Heart right ventricle (tissue), 16 donors: ENCODE results near the gene SYTL4. TPM values are rescaled to one million over a fixed set of nuclear protein-coding genes. Genes with fewer than 3 reads are reported as not detected.

Source experiments
- ATAC-seq, 8 donors: fragments of 200-7000 bp; cut with Tn5 transposase; one replicate each; pipeline ENCODE4 v1.9.1; 2020; ENCODE audit warnings: mild to moderate bottlenecking in 8 of 8, moderate library complexity in 8 of 8, moderate number of reproducible peaks in 1 of 8
- DNase-seq, 2 donors: peaks; one replicate each; pipeline ENCODE4 v3.0.0-alpha.2; 2020
- H3K27ac ChIP-seq, 10 donors: fragments of 200-600 bp; sonication (generic) in 2 of 10; one replicate each; pipeline versions ENCODE4 v1.5.0 to v1.8.0; 2020 to 2022; ENCODE audit warnings: mild to moderate bottlenecking in 3 of 10
- H3K27me3 ChIP-seq, 7 donors: fragments of 200-600 bp; one replicate each; pipeline ENCODE4 v1.8.0; 2021 to 2022; ENCODE audit warnings: mild to moderate bottlenecking in 2 of 7
- H3K36me3 ChIP-seq, 9 donors: fragments of 200-600 bp; sonication (generic) in 1 of 9; one replicate each; pipeline versions ENCODE4 v1.5.0 to v1.8.0; 2020 to 2022; ENCODE audit warnings: mild to moderate bottlenecking in 2 of 9
- H3K4me1 ChIP-seq, 9 donors: fragments of 200-600 bp; sonication (generic) in 1 of 9; one replicate each; pipeline versions ENCODE4 v1.5.0 to v1.8.0; 2020 to 2022; ENCODE audit warnings: mild to moderate bottlenecking in 4 of 9
- H3K4me3 ChIP-seq, 10 donors: fragments of 200-600 bp; sonication (generic) in 2 of 10; one replicate each; pipeline versions ENCODE4 v1.5.0 to v1.8.0; 2020 to 2022; ENCODE audit warnings: mild to moderate bottlenecking in 7 of 10, moderate library complexity in 2 of 10
- H3K9me3 ChIP-seq, 11 donors: fragments of 200-600 bp in 10 of 11; sonication (generic) in 2 of 11; one replicate each; pipeline versions ENCODE4 v1.5.0 to v1.8.0; 2013 to 2022; ENCODE audit warnings: mild to moderate bottlenecking in 2 of 11, control low read depth in 1 of 11, moderate library complexity in 1 of 11
- WGBS, 2 donors: extraction: QIAGEN DNeasy Blood & Tissue Kit; methylation state at CpG; one replicate each; pipeline ENCODE4 v1.1.7; 2013; ENCODE audit warnings: inconsistent platforms in 1 of 2; 5-methylcytosine and 5-hydroxymethylcytosine counted together
- intact Hi-C, 10 donors: fragments of 100-400 bp; cut with DNase I; formaldehyde crosslinking; loops; one replicate each; pipeline versions ENCODE4 v1.11.1 to v1.14.2; 2022
- polyA plus RNA-seq, 2 donors: library from polyadenylated mRNA; stranded (reverse); fragments of 200-250 nt; gene quantifications; one replicate each; pipeline ENCODE4 v1.2.3, GENCODE V29; 2013
- total RNA-seq, 10 donors: library from RNA; stranded (reverse); fragmentation: NEBNext Ultra II Directional in 3 of 10; extraction: Animal tissue kit (Norgen Biotek cat#: 25700) in 3 of 10; gene quantifications; one replicate each; pipeline versions ENCODE4 v1.2.1 to v1.2.4, GENCODE V29; 2021 to 2023
- TF ChIP-seq, protein P1 (sequence below), 9 donors: fragments of 200-600 bp; sonication (generic) in 2 of 9; IDR thresholded peaks; one replicate each; pipeline versions ENCODE4 v1.5.0 to v1.8.0; 2021 to 2022; ENCODE audit warnings: antibody characterized with exemption in 9 of 9, mild to moderate bottlenecking in 5 of 9, moderate library complexity in 1 of 9
- donor health status: Arrhythmogenic right ventricular cardiomyopathy.
- donor health status: ischemic (EF 13 %, LVEDD 7.1; RV severe dilation, severe dysfunction).
- donor health status: healthy with polysubstance abuse.
- donor health status: DM: no; HTN: yes; CAD: no.
- donor health status: DM: no; HTN: no; CAD: no.
- donor health status: ischemic (EF 25% LVEDD 6.9; RV normal size, moderate dysfunction).
- donor health status: ischemic (EF 25% LVEDD 5.7; RV mildly dilated, moderate dysfunction).
- donor health status: healthy.
- donor health status: DM: yes; HTN: yes; CAD: no.
- donor health status: Ischemic cardiomyopathy.
- donor health status: ischemic (EF 35%, LVEDD 5.7; RV mildly dilated, moderate dysfunction).
- donor health status: nonischemic (EF 11% LVEDD 7.7; RV severe dilation, severe dysfunction).
- donor health status: DM: yes; HTN: yes; CAD: no.
- donor health status: PGD.
- donor health status: ischemic (EF 29% LVEDD 5.4; RV normal size, mild dysfunction).
- donor health status: nonischemic (EF 23%, LVEDD 6.1; RV moderate dilation, normal function).

SYTL4 gene
- total and polyA plus RNA-seq, 12 donors = 0.95 to 4.0 (median 2.2) TPM

DNA sequence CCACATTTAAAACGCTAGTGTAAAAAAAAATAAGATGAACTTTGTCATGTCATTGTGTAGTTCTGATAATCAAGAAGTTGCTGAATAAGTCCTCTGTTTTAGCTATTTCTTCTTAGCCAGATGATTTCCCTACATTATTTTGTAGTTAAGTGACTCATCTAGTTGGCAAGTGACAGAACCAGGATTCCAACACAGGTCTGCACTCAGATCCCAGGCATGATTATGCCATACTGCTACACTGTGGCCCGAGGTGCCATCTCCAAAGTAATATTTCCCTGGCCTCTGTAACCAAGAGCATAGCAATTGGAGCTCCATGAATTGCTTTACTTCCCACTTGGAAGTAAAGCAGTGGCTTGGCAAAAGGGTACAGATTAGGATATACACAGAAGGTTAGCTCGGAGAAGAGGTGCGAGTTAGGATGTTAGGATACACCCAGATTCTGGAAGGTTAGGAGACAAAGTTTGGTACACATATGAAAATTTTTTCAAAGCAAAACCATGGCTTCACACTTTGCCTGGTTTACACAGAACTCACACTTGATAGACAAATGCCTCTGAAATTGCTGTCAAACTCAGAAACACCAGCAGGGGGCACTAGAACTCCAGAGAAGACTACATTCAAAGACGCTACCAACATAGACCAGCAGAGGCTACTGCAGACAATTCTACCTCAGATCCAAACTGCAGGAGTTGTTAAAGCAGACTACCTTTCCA, 46.5 kb downstream of the SYTL4 start:
- Histone ChIP-seq H3K27me3 (peaks cover 0 to 36% (median 0%) of the 10 kb centered on the region in 7 donors), H3K4me1 (no peaks in the 10 kb centered on the region), H3K9me3 (no peaks in the 10 kb centered on the region), H3K36me3 (peaks cover 0 to 14% (median 0%) of the 10 kb centered on the region in 9 donors), H3K27ac (no peak overlapping the region), H3K4me3 (no peak overlapping the region)
- ATAC-seq (peak in 7 of 8 donors; percentile 30 to 79 (median 71)), DNase-seq (peak in 1 of 2 donors; percentile 55)
- intact Hi-C loops = loop anchor here in 6 of 10 donors (1.0 to 10.0 kb wide), 5 partner anchors 79 to 599 kb away; no protein-coding TSS in a partner anchor
- 33 to 40% methylated on average over 5 of the region's 5 CpGs for WGBS, 2 donors
- TF ChIP-seq, protein P1, sequence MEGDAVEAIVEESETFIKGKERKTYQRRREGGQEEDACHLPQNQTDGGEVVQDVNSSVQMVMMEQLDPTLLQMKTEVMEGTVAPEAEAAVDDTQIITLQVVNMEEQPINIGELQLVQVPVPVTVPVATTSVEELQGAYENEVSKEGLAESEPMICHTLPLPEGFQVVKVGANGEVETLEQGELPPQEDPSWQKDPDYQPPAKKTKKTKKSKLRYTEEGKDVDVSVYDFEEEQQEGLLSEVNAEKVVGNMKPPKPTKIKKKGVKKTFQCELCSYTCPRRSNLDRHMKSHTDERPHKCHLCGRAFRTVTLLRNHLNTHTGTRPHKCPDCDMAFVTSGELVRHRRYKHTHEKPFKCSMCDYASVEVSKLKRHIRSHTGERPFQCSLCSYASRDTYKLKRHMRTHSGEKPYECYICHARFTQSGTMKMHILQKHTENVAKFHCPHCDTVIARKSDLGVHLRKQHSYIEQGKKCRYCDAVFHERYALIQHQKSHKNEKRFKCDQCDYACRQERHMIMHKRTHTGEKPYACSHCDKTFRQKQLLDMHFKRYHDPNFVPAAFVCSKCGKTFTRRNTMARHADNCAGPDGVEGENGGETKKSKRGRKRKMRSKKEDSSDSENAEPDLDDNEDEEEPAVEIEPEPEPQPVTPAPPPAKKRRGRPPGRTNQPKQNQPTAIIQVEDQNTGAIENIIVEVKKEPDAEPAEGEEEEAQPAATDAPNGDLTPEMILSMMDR (IDR thresholded peaks at IDR 0.05) = peak; percentile 48 to 83 (median 77)

DNA sequence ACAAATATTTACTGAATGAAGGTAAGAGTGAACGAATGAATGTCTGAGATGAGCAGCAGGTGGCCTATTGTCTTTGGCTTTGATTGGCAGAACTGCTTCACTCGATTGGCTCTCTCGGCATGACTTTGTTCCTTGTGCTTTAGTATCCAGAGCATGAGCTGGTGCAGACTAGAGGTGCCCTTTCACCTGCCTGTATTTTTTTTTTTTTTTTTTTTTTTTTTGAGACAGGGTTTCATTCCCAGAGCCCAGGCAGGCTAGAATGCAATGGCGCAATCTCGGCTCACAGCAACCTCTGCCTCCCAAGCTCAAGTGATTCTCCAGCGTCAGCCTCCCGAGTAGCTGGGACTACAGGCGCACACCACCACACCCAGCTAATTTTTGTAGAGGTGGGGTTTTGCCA, 49.0 kb downstream of the SYTL4 start:
- H3K36me3 ChIP-seq = peaks cover 0 to 11% (median 0%) of the 10 kb centered on the region in 9 donors
- intact Hi-C loops = loop anchor here in 4 of 10 donors (5.0 to 10.0 kb wide), 3 partner anchors 82 to 602 kb away; no protein-coding TSS in a partner anchor

DNA sequence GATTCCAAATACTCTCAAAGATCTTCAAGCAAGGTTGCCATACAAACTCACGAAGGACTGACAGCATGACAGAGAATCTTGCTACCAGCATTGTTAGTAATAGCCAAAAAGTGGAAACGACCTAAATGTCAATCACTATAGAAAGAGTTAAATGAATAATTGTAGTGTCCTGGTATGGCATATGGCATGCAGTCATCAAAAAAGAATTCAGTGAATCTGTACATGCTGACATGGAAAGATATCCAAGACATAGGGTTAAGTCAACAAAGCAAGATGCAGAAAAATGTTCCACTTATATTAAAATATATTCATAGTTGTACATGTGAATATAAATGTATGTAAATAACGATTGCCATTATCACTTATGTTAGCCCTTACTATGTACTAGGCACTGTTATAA, 50.3 kb downstream of the SYTL4 start:
- intact Hi-C loops = loop anchor here in 4 of 10 donors (5.0 to 10.0 kb wide), 3 partner anchors 83 to 603 kb away; no protein-coding TSS in a partner anchor
- WGBS, 2 donors = 80% methylated on average over 3 of the region's 3 CpGs

More for the DNA sequence above, 49.0 kb downstream of the SYTL4 start:
- peaks cover 0 to 44% (median 0%) of the 10 kb centered on the region in 7 donors for H3K27me3 ChIP-seq
- TF ChIP-seq, protein P1 (IDR thresholded peaks at IDR 0.05) = no peak
- no peak overlapping the region for H3K4me3 ChIP-seq
- WGBS, 2 donors = 95 to 98% methylated on average over 8 of the region's 8 CpGs
- H3K9me3 ChIP-seq = no peaks in the 10 kb centered on the region
- ATAC-seq (no peak), DNase-seq (no peak)
- H3K27ac ChIP-seq = no peak overlapping the region
- no peaks in the 10 kb centered on the region for H3K4me1 ChIP-seq

DNA sequence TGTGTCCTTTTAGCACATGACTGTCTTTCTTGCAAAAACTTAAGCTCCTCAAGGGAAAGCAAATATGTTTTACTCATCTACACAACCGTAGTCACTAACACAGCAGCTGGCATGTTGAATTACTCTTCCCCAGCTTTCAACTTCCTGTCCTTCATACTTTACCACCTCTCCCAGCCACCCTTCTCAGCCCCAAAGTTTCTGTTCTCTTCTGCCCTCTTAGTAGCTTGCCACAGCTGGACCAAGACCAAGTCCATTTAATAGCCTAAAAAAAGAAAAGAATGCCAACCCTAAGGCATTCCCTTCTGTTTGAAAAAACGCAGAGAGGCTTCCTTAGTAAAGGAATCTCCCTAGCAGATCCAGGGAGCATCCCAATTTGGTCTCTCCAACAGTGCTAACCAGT, 51.2 kb downstream of the SYTL4 start:
- no peak for DNase-seq
- intact Hi-C loops = loop anchor here in 4 of 10 donors (5.0 to 10.0 kb wide), 3 partner anchors 84 to 604 kb away; no protein-coding TSS in a partner anchor
- TF ChIP-seq, protein P1 (IDR thresholded peaks at IDR 0.05) = no peak
- Histone ChIP-seq H3K27me3 (peaks cover 0 to 42% (median 0%) of the 10 kb centered on the region in 7 donors), H3K9me3 (no peaks in the 10 kb centered on the region), H3K4me1 (no peaks in the 10 kb centered on the region), H3K4me3 (no peak overlapping the region), H3K36me3 (peaks cover 0 to 6% (median 0%) of the 10 kb centered on the region in 9 donors), H3K27ac (no peak overlapping the region)
- WGBS, 2 donors = 33 to 43% methylated on average over 2 of the region's 2 CpGs
- ATAC-seq = no peak

More for the DNA sequence above, 50.3 kb downstream of the SYTL4 start:
- Histone ChIP-seq H3K27ac (no peak overlapping the region), H3K4me1 (no peaks in the 10 kb centered on the region), H3K27me3 (peaks cover 0 to 42% (median 0%) of the 10 kb centered on the region in 7 donors), H3K4me3 (no peak overlapping the region), H3K9me3 (no peaks in the 10 kb centered on the region), H3K36me3 (peaks cover 0 to 10% (median 0%) of the 10 kb centered on the region in 9 donors)
- TF ChIP-seq, protein P1 (IDR thresholded peaks at IDR 0.05) = no peak
- no peak for ATAC-seq
- no peak for DNase-seq
